Mammary epithelial cell (primary cell): ENCODE results near the gene GNE.

Experiments
- EZH2 ChIP-seq: IDR thresholded peaks from 2 replicates; pipeline ENCODE4 v1.6.1; 2012; ENCODE audit warnings: low read length, inconsistent platforms, borderline replicate concordance
- TF ChIP-seq, protein P1 (sequence below), 2 donors: IDR thresholded peaks in 1 of 2; conservative IDR thresholded peaks in 1 of 2; 2 replicates each; pipeline ENCODE4 v1.5.1; 2011 to 2012; ENCODE audit warnings: inconsistent platforms in 2 of 2, low read length in 2 of 2, mild to moderate bottlenecking in 2 of 2, control low read depth in 1 of 2, low read depth in 1 of 2; ENCODE audit not compliant: insufficient read depth in 1 of 2; ENCODE audit errors: extremely low read depth in 1 of 2

- TF ChIP-seq, protein P1, sequence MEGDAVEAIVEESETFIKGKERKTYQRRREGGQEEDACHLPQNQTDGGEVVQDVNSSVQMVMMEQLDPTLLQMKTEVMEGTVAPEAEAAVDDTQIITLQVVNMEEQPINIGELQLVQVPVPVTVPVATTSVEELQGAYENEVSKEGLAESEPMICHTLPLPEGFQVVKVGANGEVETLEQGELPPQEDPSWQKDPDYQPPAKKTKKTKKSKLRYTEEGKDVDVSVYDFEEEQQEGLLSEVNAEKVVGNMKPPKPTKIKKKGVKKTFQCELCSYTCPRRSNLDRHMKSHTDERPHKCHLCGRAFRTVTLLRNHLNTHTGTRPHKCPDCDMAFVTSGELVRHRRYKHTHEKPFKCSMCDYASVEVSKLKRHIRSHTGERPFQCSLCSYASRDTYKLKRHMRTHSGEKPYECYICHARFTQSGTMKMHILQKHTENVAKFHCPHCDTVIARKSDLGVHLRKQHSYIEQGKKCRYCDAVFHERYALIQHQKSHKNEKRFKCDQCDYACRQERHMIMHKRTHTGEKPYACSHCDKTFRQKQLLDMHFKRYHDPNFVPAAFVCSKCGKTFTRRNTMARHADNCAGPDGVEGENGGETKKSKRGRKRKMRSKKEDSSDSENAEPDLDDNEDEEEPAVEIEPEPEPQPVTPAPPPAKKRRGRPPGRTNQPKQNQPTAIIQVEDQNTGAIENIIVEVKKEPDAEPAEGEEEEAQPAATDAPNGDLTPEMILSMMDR (conservative IDR thresholded peaks at IDR 0.05 in 1 of 2, IDR thresholded peaks at IDR 0.05 in 1 of 2; ENCODE audit: extremely low read depth in 1 of 2, insufficient read depth in 1 of 2, low read depth in 1 of 2, low read length in 2 of 2): no peak
- TF ChIP-seq EZH2: no peak
Measured at GRCh38 chr9:36275060-36275459, 16.8 kb upstream of the GNE start.
